ENCODE measurements around the gene PLEK. TPM values are rescaled to one million over a fixed set of nuclear protein-coding genes. Genes with fewer than 3 reads are reported as not detected.

Gene PLEK
- total RNA-seq, 4 donors from 2014 or later = 3.0 to 5.2 (median 4.6) TPM; not detected in 1

DNA sequence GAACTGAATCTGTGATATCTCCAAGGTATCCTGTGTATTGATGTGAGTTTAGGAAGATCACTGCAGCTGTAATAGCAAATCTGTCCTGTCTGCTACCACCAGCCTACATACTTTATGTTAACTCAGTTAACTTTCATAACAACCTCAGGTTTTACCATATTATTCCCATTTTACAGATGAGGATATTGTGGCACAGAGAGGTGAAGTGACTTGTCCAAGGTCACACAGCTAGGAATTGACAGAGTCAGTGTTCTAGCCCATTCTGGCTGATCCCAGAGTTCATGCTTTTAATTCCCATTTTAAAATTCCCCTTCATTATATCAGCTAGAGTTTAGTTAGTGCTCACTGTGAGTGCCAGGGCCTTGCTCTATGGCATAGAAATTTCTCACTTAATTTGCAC, 49.4 kb downstream of the PLEK start:
- DNase-seq = no peak
- H3K27ac ChIP-seq = no peak overlapping the region
- TF ChIP-seq, protein P1, sequence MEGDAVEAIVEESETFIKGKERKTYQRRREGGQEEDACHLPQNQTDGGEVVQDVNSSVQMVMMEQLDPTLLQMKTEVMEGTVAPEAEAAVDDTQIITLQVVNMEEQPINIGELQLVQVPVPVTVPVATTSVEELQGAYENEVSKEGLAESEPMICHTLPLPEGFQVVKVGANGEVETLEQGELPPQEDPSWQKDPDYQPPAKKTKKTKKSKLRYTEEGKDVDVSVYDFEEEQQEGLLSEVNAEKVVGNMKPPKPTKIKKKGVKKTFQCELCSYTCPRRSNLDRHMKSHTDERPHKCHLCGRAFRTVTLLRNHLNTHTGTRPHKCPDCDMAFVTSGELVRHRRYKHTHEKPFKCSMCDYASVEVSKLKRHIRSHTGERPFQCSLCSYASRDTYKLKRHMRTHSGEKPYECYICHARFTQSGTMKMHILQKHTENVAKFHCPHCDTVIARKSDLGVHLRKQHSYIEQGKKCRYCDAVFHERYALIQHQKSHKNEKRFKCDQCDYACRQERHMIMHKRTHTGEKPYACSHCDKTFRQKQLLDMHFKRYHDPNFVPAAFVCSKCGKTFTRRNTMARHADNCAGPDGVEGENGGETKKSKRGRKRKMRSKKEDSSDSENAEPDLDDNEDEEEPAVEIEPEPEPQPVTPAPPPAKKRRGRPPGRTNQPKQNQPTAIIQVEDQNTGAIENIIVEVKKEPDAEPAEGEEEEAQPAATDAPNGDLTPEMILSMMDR (IDR thresholded peaks at IDR 0.05) = no peak
- in situ Hi-C loops (cut with MboI; ENCODE audit: low pct_ligation_motif_present in 1 of 4, low pct_unique_long_range_greater_than_20kb in 1 of 4, low sequenced_read_pairs in 3 of 4) = no loop called here
- no peaks in the 10 kb centered on the region for H3K9me3 ChIP-seq
- no peaks in the 10 kb centered on the region for H3K27me3 ChIP-seq
- H3K4me3 ChIP-seq = no peak overlapping the region
- no peaks in the 10 kb centered on the region for H3K36me3 ChIP-seq
- no peaks in the 10 kb centered on the region for H3K4me1 ChIP-seq
- intact Hi-C loops (cut with DNase I; ENCODE audit: low total_unique reads) = no loop called here

- TF ChIP-seq, protein P1 (IDR thresholded peaks at IDR 0.05) = no peak
- TF ChIP-seq EP300 (IDR thresholded peaks at IDR 0.05; ENCODE audit: low read depth) (no peak), POLR2A (IDR thresholded peaks at IDR 0.05) (no peak), POLR2AphosphoS5 (IDR thresholded peaks at IDR 0.05) (no peak)
- no peak for DNase-seq
- WGBS, 2 donors (ENCODE audit: low coverage in 1 of 2) = 79 to 83% methylated on average over 3 of the region's 3 CpGs
- H3K36me3 ChIP-seq = no peaks in the 10 kb centered on the region
- no peak overlapping the region for H3K27ac ChIP-seq
- no peaks in the 10 kb centered on the region for H3K4me1 ChIP-seq
- intact Hi-C loops (cut with DNase I; ENCODE audit: low total_unique reads) = no loop called here
- no peaks in the 10 kb centered on the region for H3K9me3 ChIP-seq
- no peaks in the 10 kb centered on the region for H3K27me3 ChIP-seq
- H3K4me3 ChIP-seq = no peak overlapping the region
- in situ Hi-C loops (cut with MboI; ENCODE audit: low pct_ligation_motif_present in 1 of 4, low pct_unique_long_range_greater_than_20kb in 1 of 4, low sequenced_read_pairs in 3 of 4) = no loop called here
Observed at GRCh38 chr2:68414876-68415275, 49.8 kb downstream of the PLEK start.

GRCh38 chr2:68415521-68415920, 50.4 kb downstream of the PLEK start:
- no peaks in the 10 kb centered on the region for H3K27me3 ChIP-seq
- H3K4me3 ChIP-seq = no peak overlapping the region
- intact Hi-C loops (cut with DNase I; ENCODE audit: low total_unique reads) = no loop called here
- no peaks in the 10 kb centered on the region for H3K36me3 ChIP-seq
- no peak for TF ChIP-seq EP300 (IDR thresholded peaks at IDR 0.05; ENCODE audit: low read depth)
- TF ChIP-seq POLR2AphosphoS5 (IDR thresholded peaks at IDR 0.05) = no peak
- no peak for TF ChIP-seq POLR2A (IDR thresholded peaks at IDR 0.05)
- TF ChIP-seq, protein P1 (IDR thresholded peaks at IDR 0.05) = no peak
- H3K27ac ChIP-seq = no peak overlapping the region
- in situ Hi-C loops (cut with MboI; ENCODE audit: low pct_ligation_motif_present in 1 of 4, low pct_unique_long_range_greater_than_20kb in 1 of 4, low sequenced_read_pairs in 3 of 4) = no loop called here
- no peaks in the 10 kb centered on the region for H3K9me3 ChIP-seq
- DNase-seq = no peak
- no peaks in the 10 kb centered on the region for H3K4me1 ChIP-seq

GRCh38 chr2:68416081-68416675, 51.1 kb downstream of the PLEK start:
- no peak for DNase-seq
- no peak overlapping the region for H3K27ac ChIP-seq
- no peak overlapping the region for H3K4me3 ChIP-seq
- WGBS, 2 donors (ENCODE audit: low coverage in 1 of 2) = 96 to 100% methylated on average over 2 to 8 of the region's 9 CpGs
- H3K27me3 ChIP-seq = no peaks in the 10 kb centered on the region
- intact Hi-C loops (cut with DNase I; ENCODE audit: low total_unique reads) (no loop called here), in situ Hi-C loops (cut with MboI; ENCODE audit: low pct_ligation_motif_present in 1 of 4, low pct_unique_long_range_greater_than_20kb in 1 of 4, low sequenced_read_pairs in 3 of 4) (no loop called here)
- H3K9me3 ChIP-seq = no peaks in the 10 kb centered on the region
- H3K4me1 ChIP-seq = no peaks in the 10 kb centered on the region
- TF ChIP-seq POLR2A (IDR thresholded peaks at IDR 0.05) (no peak), POLR2AphosphoS5 (IDR thresholded peaks at IDR 0.05) (no peak), EP300 (IDR thresholded peaks at IDR 0.05; ENCODE audit: low read depth) (no peak)
- TF ChIP-seq, protein P1 (IDR thresholded peaks at IDR 0.05) = no peak
- H3K36me3 ChIP-seq = no peaks in the 10 kb centered on the region

All from transverse colon (tissue), 4 donors.